ENCODE data around the gene SYNDIG1.

SYNDIG1 gene

GRCh38 chr20:24658920-24659660 lies 189.7 kb downstream of the SYNDIG1 start:
- DNase-seq (ENCODE audit: low read depth) = no peak

DNA sequence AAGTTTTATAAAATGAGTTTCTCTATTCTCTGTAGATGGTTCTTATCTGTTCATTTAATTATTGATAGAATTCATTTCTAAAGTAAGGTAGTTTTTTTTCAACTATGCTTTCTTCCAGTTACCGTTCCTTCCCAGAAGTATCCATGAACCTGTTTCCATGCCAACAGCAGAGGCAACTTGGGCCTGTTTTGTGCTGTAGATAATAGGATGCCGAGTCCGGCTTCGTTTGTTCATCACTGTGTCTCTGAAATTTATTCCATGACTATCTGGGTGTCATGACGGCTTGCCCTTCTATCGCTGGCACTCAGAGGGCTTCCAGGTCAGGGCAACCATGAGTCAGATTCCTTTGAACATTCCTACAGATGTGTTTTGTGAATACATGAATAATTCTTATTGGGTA lies 190.4 kb downstream of the SYNDIG1 start:
- no peak for DNase-seq (ENCODE audit: low read depth)

DNA sequence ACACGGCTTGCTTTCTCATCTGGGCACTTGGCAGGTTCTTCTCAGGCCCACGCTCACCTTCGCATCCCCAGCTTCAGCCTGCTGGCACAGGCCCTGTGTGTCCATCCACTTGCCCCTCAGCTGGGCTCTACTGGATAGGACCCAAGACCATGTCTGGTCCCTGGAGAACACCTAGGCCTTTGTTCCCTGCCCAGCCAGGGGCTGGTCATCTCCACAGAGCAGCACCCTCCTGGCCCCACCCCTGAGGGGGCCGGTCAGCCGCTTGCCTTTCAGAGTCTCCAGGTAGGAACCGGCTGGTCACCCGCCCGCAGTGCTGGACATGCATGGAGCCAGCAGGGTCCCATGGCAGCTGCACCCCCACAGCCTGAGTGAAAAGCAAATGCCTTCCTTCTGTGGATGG lies 191.2 kb downstream of the SYNDIG1 start:
- DNase-seq (ENCODE audit: low read depth) = no peak

DNA sequence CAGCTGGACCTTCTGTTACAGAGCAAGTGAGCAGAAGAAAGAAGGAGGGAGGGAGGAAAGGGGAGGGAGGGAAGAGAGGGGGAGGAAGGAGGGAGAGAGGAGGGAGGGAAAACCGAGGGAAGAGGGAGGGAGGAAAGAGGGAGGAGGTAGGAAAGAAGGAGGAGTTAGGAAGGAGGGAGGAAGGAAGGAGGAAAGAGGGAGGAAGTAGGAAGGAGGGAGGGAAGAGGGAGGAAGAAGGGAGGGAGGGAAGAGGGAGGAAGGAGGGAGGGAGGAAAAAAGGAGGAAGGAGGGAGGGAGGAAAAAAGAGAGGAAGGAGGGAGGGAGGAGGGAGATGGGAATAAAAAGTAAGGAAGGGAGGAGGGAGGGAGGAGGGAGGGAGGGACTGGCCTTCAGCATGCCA lies 191.8 kb downstream of the SYNDIG1 start:
- no peak for DNase-seq (ENCODE audit: low read depth)

GRCh38 chr20:24662322-24662721 lies 192.9 kb downstream of the SYNDIG1 start:
- DNase-seq (ENCODE audit: low read depth) = no peak

DNA sequence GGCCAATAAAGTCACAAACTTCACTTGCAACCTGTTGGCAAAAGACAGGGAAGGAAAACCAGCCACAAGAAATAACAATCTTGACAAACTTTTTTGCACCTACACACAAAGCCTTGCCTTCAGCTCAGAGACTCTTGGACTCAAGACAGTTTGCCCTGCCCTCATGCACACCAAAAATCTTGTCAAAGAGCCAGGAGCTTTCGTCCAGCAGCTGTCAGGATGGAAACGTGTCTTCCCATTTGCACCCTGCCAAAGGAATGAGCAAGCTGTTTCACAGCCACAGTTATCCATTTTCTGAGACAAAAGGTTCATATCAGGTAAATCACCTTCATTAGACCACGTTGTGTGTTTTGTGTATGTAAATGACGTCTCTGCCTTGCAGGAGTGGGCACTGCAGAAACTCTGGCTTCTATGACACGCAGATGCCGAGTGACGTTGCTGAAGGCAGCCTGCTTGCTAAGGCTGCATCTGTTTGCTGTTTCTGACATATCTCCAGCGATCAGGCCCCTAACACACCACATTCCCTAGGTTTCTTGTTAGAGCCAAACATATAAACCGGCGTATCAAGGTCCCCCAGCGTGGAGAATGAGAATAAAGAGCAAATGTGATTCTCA lies 193.4 kb downstream of the SYNDIG1 start:
- no peak for DNase-seq (ENCODE audit: low read depth)

DNA sequence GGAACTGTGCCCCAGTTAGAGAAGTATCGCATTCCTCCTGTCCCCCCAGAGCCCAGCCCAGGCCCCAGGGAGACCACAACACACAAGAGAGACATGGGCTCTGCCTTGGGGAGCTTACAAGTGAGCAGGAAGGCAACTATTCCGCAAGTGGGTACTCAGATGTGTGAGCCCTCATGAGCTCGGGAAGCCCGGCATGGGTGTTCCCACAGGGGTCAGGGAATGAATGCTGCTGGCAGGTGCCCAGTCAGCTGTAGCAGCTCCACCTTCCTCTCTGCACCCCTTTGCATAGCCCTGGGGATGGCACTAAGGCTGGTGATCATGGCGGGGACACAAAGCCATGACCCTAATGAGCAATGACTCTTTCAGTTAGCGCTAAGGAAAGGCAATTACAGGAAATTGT lies 194.1 kb downstream of the SYNDIG1 start:
- DNase-seq (ENCODE audit: low read depth) = no peak

DNA sequence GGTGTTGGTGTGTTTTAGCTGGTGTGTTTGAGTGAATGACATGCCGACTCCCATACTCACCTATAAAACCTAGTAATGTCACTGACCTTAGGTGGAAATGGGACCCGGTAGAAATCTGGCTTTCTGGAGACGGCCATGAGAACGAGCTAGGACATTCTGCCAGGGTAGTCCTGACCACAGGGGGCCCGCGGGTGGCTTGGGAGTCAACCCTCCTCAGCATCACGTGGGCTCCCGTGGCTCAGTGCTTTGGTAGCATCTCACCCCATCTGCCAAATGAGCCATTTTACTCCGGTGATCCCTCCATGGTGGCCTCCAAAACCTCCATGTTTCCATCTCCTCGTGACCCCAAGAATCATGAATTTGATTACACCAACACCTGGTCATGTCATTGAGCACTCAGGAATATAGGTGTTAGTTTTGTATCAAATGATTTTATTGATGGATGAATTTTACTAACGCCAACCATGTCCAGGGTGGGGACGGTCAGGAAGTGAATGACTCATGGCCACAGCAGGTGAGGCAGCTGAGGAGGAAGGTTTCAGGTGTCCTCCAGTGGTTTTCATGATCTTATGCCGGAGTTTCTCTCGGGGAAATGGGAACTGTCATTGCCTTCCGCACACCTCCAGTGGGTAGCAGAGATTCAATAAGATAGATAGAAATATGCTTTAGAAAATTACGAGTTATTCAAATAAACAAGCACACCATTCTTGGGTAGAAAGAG lies 195.0 kb downstream of the SYNDIG1 start:
- DNase-seq (ENCODE audit: low read depth) = no peak

DNA sequence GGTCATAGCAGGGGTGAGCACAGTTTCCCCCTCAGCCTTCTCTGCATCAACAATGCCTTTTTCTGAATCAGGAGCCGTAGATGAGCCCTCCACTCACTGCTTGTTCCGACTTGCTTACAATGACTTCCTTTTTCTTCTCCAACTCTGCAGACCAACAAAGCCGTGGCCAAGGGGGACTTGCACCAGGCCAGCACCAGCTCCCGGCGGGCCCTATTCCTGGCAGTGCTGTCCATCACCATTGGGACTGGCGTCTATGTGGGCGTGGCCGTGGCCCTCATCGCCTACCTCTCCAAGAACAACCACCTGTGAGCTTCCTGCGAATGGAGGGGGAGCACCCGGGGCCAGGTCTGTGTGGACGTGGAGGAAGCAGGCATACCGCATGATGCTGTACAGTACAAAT lies 195.8 kb downstream of the SYNDIG1 start:
- no peak for DNase-seq (ENCODE audit: low read depth)

GRCh38 chr20:24665741-24666191 lies 196.3 kb downstream of the SYNDIG1 start:
- DNase-seq (ENCODE audit: low read depth) = no peak

DNA sequence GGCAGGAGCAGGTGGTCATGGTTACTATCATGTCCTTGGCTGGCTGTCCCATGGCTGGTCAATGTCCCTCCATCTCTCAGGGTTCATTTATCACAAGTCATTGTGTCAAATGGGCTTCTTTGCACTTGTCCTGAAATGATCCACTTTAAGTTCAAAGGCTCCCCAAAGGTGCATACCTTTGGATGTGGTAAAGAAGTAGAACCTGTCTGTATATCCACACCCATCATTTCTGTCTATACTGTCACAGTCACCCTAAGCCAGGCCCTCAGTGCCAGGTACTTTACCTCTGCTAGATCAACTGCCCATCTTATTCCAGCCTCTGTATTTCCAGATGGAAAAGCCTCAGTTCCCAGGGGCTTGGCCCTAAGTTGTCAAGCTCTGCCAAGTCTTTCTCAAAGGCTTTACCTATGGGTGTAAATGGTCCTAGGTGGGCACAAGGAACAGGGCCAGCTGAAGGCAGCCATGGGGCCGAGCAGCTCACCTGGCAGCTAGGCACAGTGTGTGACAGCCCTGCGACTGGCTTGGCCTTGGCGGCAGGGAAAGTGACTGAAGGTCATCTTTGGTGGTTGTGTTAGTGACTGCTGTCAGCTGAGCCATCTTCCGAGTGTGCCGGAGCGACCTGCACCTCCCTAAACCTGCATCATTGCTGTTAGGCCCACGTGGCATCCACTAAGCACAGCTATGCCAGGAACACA lies 198.4 kb downstream of the SYNDIG1 start:
- no peak for DNase-seq (ENCODE audit: low read depth)

GRCh38 chr20:24668384-24668702 lies 198.9 kb downstream of the SYNDIG1 start:
- DNase-seq (ENCODE audit: low read depth) = no peak

DNA sequence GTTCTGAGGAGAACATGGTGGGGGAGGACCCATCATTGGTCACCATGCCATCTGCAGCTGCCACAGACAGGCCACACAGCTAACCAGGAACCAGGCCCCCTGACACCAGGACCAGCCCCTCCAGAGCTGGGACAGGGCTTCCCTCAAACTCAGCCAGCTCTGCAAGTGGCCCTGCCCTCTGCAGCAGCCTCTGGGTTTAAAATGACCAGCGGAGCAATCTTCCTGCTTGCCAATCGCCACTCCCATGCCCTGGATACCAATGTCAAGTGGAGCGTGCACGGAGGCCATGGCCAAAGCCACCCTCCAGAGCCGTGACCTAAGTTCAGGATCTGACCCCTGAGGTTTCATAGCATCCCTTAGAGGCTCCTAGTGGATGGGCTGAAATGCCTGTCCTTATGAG lies 199.4 kb downstream of the SYNDIG1 start:
- DNase-seq (ENCODE audit: low read depth) = no peak

GRCh38 chr20:24669701-24670100 lies 200.3 kb downstream of the SYNDIG1 start:
- no peak for DNase-seq (ENCODE audit: low read depth)

GRCh38 chr20:24670341-24670872 lies 201.0 kb downstream of the SYNDIG1 start:
- no peak for DNase-seq (ENCODE audit: low read depth)

DNA sequence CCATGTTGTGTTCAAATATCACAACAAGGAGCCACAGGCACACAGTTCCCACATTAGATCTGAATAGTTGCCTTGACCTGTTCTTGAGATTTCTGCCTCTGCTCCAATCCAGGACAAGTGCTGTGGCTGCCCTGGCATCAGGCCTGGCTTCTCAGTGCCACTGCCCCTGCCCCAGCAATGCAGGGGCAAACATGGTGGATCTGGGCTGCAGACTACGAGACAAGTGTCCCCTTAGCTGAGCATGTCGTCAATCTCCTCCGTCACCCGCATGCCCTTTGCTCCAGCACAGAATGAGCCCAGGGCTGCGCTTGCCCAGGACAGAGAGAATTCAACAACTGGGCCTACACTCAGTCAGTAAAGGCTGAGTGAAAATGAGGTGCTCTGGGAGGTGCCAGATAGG lies 201.6 kb downstream of the SYNDIG1 start:
- no peak for DNase-seq (ENCODE audit: low read depth)

- no peak for DNase-seq (ENCODE audit: low read depth)
Measured at GRCh38 chr20:24672181-24672880, 202.9 kb downstream of the SYNDIG1 start.

DNA sequence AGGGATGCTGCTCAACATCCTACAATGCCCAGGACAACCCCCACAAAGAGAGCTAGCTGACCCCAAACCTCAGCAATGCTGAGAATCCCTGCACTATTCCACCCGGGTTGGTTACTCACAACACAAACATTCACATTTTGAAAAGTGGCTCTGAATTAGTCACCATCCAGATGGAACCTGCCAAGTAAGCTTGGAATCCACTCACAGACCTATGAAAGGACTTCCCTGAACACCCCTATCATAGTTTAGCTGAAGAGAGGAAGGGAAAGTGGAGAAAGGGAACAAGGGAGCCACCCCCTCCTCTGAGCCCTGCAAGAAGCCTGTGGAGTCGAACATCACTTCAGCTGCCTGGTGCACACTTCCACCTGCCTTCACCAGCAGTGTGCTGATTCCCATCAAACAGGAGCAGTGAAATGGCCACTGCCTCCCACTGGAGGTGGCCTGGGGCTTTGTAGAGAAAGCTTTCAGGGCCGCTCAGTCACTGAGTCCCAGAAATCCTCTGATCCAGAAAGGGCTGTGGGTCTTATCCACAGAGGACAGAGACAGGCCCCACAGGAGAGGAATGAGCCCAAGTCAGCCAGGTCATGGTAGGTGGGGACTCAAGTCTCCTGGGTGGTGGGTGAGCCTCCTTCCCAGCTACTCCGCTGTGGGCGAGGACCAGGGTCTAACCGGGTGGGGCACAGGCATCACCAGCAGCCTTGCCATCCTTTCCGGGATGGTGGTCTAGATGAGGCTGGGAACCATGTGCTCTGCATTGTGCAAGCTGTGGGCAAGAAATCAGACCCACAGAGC lies 203.7 kb downstream of the SYNDIG1 start:
- peak; percentile 99 for DNase-seq (ENCODE audit: low read depth)

DNA sequence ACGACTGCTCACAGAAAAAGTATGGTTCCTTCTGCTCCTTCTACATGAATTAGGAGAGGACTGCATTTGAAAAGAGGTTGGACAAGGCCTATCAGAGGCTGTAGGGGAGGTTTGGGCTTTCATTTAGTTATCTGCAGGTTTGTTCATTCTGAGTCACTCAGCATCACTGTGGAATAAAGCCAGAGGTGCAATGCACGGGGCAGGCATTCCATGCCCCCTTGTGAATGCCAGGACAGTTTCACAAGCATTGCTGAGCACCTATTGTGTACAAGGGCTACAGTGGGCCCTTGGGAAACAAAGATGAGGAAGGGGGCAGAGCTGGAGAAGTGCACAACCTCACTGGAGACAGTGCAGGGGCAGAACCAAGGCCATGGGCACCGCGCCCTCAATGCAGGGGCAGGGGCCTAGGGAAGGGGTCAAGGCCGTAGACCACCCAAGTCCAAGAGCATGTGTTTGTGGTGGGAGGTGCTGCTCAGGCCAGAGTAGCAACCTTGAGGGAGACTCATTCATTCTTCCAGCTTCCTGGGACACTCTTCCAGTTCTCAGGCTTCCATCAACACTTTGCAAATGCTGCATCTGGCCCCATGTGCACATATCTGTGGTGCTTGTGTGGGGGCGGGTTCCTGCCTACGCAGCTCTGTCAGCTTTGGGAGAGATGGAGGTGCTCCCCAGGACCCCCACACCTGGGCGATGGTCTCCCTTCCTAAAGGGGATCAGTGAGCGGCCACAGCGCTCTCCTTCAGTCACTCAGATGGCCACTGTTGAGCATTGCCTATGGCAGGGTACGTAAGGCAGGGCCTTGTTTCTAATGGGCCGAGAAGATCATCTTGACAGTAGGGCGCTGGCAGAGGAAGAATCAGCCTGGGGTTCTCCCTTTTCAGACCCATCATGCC lies 204.5 kb downstream of the SYNDIG1 start:
- DNase-seq (ENCODE audit: low read depth) = peak; percentile 54
